GM19023 (cell line): ENCODE data around the gene BRAT1.

Source experiments
- ATAC-seq: cut with Tn5 transposase; IDR thresholded peaks from one replicate; pipeline ENCODE4 v1.9.1; 2021; ENCODE audit warnings: mild to moderate bottlenecking, moderate library complexity; ENCODE audit not compliant: unreplicated experiment

The BRAT1 gene

GRCh38 chr7:2500701-2501100 lies 54.6 kb downstream of the BRAT1 start:
- ATAC-seq: no peak

GRCh38 chr7:2499719-2500430 lies 55.4 kb downstream of the BRAT1 start:
- no peak for ATAC-seq

GRCh38 chr7:2499181-2499580 lies 56.1 kb downstream of the BRAT1 start:
- ATAC-seq: no peak

- no peak for ATAC-seq
Measured at GRCh38 chr7:2498708-2499107, 56.6 kb downstream of the BRAT1 start.

GRCh38 chr7:2497500-2498336 lies 57.6 kb downstream of the BRAT1 start:
- ATAC-seq: no peak

GRCh38 chr7:2497065-2497464 lies 58.3 kb downstream of the BRAT1 start:
- no peak for ATAC-seq

- no peak for ATAC-seq
Measured at GRCh38 chr7:2496375-2496774, 58.9 kb downstream of the BRAT1 start.

GRCh38 chr7:2495418-2496299 lies 59.7 kb downstream of the BRAT1 start:
- ATAC-seq: no peak

GRCh38 chr7:2494191-2495130 lies 60.9 kb downstream of the BRAT1 start:
- ATAC-seq: no peak

- no peak for ATAC-seq
Measured at GRCh38 chr7:2493205-2494164, 61.8 kb downstream of the BRAT1 start.

- ATAC-seq: no peak
Measured at GRCh38 chr7:2492038-2492437, 63.3 kb downstream of the BRAT1 start.

- ATAC-seq: no peak
Measured at GRCh38 chr7:2490181-2490651, 65.1 kb downstream of the BRAT1 start.

GRCh38 chr7:2488681-2489080 lies 66.6 kb downstream of the BRAT1 start:
- no peak for ATAC-seq

- no peak for ATAC-seq
Measured at GRCh38 chr7:2488272-2488645, 67.1 kb downstream of the BRAT1 start.
